HFFc6 (cell line): Measurements from ENCODE around the gene NCKAP5. TPM values are rescaled to one million over a fixed set of nuclear protein-coding genes. Genes with fewer than 3 reads are reported as not detected.

ENCODE experiments used
- DNase-seq: peaks from one replicate; pipeline ENCODE4 v3.0.0-alpha.2; 2018
- H3K27ac Mint-ChIP-seq: 2 replicates; pipeline ENCODE4 v1.8.0; 2020; ENCODE audit warnings: mild to moderate bottlenecking, mixed read lengths
- H3K27me3 Mint-ChIP-seq: 2 replicates; pipeline ENCODE4 v1.8.0; 2021; ENCODE audit warnings: mild to moderate bottlenecking, moderate library complexity, mixed read lengths; ENCODE audit not compliant: insufficient read depth
- H3K36me3 Mint-ChIP-seq: 2 replicates; pipeline ENCODE4 v1.8.0; 2021; ENCODE audit warnings: low read depth, mixed read lengths
- H3K4me1 Mint-ChIP-seq: 2 replicates; pipeline ENCODE4 v1.8.0; 2020; ENCODE audit warnings: low read depth, mixed read lengths
- H3K4me3 Mint-ChIP-seq: 2 replicates; pipeline ENCODE4 v1.8.0; 2020; ENCODE audit warnings: mild to moderate bottlenecking, moderate library complexity, mixed read lengths
- H3K9me3 Mint-ChIP-seq: 2 replicates; pipeline ENCODE4 v1.8.0; 2020; ENCODE audit warnings: mild to moderate bottlenecking, mixed read lengths
- CTCF ChIP-seq: fragments of 200-600 bp; sonication (generic); IDR thresholded peaks from 2 replicates; pipeline ENCODE4 v1.5.0; 2021; ENCODE audit warnings: antibody characterized with exemption, mild to moderate bottlenecking
- total RNA-seq, 6 experiments: library from RNA; stranded (reverse); fragmentation: NEBNext Ultra II Directional; extraction: Animal tissue kit (Norgen Biotek cat#: 25700); gene quantifications; 2 replicates in 1 of 6; 3 replicates in 5 of 6; pipeline ENCODE4 v1.2.3, GENCODE V29; 2021

The NCKAP5 gene
- total RNA-seq, 6 experiments from 2014 or later: 0.31 to 4.0 (median 3.1) TPM

DNA sequence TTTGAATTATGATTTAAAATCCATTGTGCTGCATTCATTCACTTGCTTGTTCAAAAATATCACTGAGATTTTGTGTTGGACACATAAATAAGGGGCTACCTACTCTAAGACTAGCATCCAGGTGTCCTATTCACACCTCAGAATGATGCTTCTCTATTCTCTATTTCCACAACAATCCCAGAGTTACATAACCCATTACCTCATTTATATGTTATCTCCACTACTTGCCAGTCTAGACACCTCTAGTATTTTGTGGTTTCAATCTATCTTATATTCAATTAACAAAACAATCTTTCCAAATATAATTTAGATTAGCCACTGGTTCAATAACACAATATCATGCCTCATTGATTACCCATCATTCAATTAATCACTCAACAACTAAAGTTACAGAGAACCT lies 409.8 kb downstream of the NCKAP5 start:
- TF ChIP-seq CTCF: no peak
- Mint-ChIP-seq H3K9me3 (no peaks in the 10 kb centered on the region), H3K27ac (no peak overlapping the region), H3K36me3 (no peaks in the 10 kb centered on the region), H3K4me3 (no peak overlapping the region), H3K4me1 (no peaks in the 10 kb centered on the region), H3K27me3 (no peaks in the 10 kb centered on the region)
- DNase-seq: no peak

- Mint-ChIP-seq H3K4me3 (no peak overlapping the region), H3K4me1 (no peaks in the 10 kb centered on the region), H3K9me3 (no peaks in the 10 kb centered on the region)
These were observed 410.2 kb downstream of the NCKAP5 start for GRCh38 chr2:133158024-133158423.

DNA sequence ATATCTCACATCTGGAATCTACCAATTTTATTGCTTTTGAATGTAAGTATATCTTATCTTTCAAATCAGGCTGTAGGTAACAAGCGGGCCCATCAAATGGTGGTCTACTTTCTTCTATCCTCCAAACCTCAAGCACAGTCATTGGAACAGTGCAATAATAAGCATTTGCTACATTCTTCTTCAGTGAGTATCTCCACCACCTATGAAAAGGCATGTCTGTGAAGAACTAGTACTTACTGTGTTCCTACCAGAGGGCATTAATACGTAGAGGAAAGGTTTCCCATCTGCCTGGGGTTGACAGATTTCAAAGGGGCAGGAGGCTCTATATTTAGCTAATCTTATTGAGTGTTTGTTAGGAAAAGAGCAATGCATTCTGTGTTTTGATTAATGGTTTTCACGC lies 411.1 kb downstream of the NCKAP5 start:
- Mint-ChIP-seq H3K27ac (no peak overlapping the region), H3K27me3 (no peaks in the 10 kb centered on the region), H3K9me3 (no peaks in the 10 kb centered on the region), H3K36me3 (no peaks in the 10 kb centered on the region), H3K4me3 (no peak overlapping the region), H3K4me1 (no peaks in the 10 kb centered on the region)
- DNase-seq: no peak
- TF ChIP-seq CTCF: no peak

More at GRCh38 chr2:133158024-133158423, 410.2 kb downstream of the NCKAP5 start:
- Mint-ChIP-seq H3K27ac (no peak overlapping the region), H3K36me3 (no peaks in the 10 kb centered on the region), H3K27me3 (no peaks in the 10 kb centered on the region)
- TF ChIP-seq CTCF: no peak
- no peak for DNase-seq

DNA sequence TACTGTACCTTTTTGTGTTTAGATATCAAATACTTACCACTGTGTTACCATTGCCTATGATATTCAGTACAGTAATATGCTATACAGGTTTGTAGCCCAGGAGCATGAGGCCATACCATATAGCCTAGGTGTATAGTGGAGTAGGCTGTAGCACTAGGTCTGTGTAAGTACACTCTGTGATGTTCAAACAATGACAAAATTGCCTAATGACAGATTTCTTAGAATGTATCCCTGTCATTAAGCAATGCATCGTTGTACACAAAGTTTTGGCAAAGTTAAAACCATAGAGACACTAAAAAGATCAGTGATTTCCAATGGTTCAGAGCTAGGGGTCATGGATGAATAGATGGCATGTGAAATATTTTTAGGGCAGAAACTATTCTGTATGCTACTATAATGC lies 415.5 kb downstream of the NCKAP5 start:
- no peaks in the 10 kb centered on the region for H3K27me3 Mint-ChIP-seq
- no peak for TF ChIP-seq CTCF
- H3K36me3 Mint-ChIP-seq: no peaks in the 10 kb centered on the region
- H3K4me1 Mint-ChIP-seq: no peaks in the 10 kb centered on the region
- H3K27ac Mint-ChIP-seq: no peak overlapping the region
- no peak for DNase-seq
- no peak overlapping the region for H3K4me3 Mint-ChIP-seq
- no peaks in the 10 kb centered on the region for H3K9me3 Mint-ChIP-seq

- no peaks in the 10 kb centered on the region for H3K27me3 Mint-ChIP-seq
- H3K27ac Mint-ChIP-seq: no peak overlapping the region
- no peaks in the 10 kb centered on the region; the same call in 1 of the 2 replicates for H3K4me1 Mint-ChIP-seq
- H3K4me3 Mint-ChIP-seq: no peak overlapping the region
- DNase-seq: no peak
- TF ChIP-seq CTCF: no peak
- no peaks in the 10 kb centered on the region for H3K36me3 Mint-ChIP-seq
- no peaks in the 10 kb centered on the region for H3K9me3 Mint-ChIP-seq
These were observed 420.1 kb downstream of the NCKAP5 start for GRCh38 chr2:133148187-133148586.

DNA sequence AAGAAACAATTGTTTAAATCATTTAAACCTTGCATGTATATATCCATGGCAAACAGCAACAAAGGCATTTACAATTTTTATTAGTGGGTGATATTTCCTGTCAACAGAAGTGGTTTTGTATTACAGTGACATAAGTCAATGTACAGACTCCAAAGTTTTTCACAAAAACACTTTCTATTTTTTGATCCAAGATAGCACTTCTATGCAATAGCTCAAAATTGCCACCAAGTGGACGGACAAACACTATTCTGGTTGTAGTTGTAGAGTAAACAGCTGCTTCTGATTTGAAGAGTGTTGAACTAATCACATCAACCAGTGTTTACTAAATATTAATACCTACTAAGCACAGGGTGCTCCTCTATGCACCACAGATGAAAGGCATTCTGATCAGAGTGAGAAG lies 421.4 kb downstream of the NCKAP5 start:
- Mint-ChIP-seq H3K9me3 (no peaks in the 10 kb centered on the region), H3K27me3 (no peaks in the 10 kb centered on the region), H3K4me3 (no peak overlapping the region), H3K4me1 (no peaks in the 10 kb centered on the region; the same call in 1 of the 2 replicates), H3K36me3 (no peaks in the 10 kb centered on the region), H3K27ac (no peak overlapping the region)
- DNase-seq: no peak
- peak; percentile 49 for TF ChIP-seq CTCF
